Measurements from ENCODE around the gene SLC35A5. TPM values are rescaled to one million over a fixed set of nuclear protein-coding genes. Genes with fewer than 3 reads are reported as not detected.

Gene SLC35A5
- 12.0 to 20.6 TPM (median 17.1 TPM) in 5 replicates for total RNA-seq (2022; extraction: Qiagen RNA extraction; ENCODE audit: low read depth)

DNA sequence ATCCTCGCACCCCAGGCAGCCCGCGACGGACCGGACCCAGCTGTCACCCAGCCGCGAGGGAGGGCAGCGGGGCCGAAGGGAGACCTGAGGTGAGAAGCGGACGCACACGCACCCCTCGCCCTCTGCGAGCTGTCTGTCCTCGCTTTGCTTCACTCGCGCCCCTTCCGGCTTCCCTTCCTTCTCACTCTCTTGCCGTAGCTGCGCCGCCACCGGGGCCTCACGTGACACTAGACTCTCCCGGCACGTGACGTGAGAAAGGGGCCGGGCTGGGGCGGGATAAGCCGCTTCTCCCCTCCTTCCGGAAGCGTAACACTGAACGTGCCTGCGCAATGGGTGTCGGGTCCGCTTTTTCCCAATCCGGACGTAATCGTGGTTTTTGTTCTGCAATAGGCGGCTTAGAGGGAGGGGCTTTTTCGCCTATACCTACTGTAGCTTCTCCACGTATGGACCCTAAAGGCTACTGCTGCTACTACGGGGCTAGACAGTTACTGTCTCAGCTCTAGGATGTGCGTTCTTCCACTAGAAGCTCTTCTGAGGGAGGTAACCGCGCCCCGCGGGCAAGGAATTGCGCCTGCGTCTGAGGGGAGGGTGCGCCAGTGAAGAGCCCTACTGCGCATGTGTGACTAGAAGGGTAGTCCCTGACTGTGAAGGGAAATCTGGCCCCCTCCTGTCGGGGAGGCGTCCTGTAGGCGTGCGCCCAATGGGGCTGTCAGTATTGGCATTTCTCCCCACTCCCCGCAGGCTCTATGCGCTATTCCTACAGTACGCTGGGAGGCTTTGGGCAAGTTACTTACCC, at the start of gene SLC35A5, which contains the start of gene ATG3:
SLC35A5 (plus strand) TSS at position 312 of the 796 bp plus-strand sequence. CDS start 1,359 bp downstream, outside the sequence.
ATG3 (minus strand) TSS at position 229 of the 796 bp plus-strand sequence. CDS start 434 bp downstream, outside the sequence.

Other genes with a start within 250 kb of the SLC35A5 start
- not detected in 5 replicates for gene CD200, start 228.9 kb upstream of the SLC35A5 start, total RNA-seq (2022; extraction: Qiagen RNA extraction; ENCODE audit: low read depth)
- 0.02 to 0.06 TPM in 2 of 5 replicates, not detected in the others for gene BTLA, start 62.6 kb upstream of the SLC35A5 start, total RNA-seq (2022; extraction: Qiagen RNA extraction; ENCODE audit: low read depth)
- gene ATG3, start 83 bp upstream of the SLC35A5 start, total RNA-seq (2022; extraction: Qiagen RNA extraction; ENCODE audit: low read depth), result 44.6 to 47.7 TPM (median 46.5 TPM) in 5 replicates
- gene CCDC80, start 79.1 kb downstream of the SLC35A5 start, total RNA-seq (2022; extraction: Qiagen RNA extraction; ENCODE audit: low read depth), result 36.4 to 72.1 TPM (median 53.7 TPM) in 5 replicates

Data from A549 treated with DMSO at 1 μM for 4 hours (cell line).